ENCODE data around the gene SLC22A12.

SLC22A12 gene

DNA sequence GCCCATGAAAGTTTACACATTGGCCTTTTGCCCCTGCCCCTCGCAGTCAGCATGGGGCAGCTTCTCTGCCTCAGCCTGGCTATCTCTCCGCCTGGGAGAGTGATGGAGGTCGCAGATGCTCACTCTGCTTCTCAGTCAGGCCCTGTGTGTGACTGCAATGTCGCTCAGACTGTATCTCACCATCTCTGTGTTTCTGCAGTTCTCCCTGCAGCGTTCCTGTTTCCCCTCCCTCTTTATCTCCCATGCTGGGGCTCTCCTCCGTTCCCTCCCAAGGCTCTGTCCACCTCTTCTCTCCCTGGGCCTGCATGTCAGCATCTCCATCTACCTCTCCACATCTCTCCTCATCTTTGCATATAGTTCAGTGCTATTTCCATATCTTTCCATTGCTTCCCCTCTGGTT lies 38.1 kb downstream of the SLC22A12 start:
- no peak for DNase-seq

DNA sequence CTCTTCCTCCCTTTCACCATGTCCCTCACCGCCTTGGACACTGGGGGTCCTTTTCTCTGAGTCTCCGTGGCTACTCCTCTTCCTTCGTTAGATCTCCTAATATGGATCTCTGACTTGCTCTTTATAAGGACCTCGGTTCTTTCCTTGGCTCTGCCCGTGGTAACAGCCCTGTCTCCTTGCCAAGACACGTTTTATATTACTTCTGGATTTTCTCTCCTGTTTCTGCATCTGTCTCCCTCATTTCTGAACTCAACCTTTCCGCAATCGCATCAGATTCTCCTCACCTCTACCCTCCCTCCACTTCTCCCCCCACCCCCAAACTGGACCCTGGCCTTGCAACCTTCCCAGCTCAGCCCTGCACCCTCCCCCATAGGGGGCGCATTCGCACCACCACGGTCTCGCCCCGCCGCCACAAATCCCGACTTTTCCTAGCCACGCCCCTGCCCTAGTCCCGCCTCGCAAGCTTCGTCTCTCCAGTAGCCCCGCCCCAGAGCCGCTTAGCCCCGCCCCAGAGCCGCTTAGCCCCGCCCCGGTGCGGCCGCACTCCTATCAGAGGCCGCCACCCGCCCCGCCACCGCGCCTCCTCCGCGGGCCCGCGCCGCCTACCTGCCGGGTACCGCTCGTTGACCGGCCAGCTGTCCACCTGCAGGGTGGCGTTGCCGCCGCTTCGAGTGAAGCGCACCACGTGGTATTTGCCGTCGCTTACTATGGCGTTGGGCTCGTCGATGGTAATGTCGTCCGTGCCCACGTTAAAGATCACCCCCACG lies 39.0 kb downstream of the SLC22A12 start:
- DNase-seq, result no peak

DNA sequence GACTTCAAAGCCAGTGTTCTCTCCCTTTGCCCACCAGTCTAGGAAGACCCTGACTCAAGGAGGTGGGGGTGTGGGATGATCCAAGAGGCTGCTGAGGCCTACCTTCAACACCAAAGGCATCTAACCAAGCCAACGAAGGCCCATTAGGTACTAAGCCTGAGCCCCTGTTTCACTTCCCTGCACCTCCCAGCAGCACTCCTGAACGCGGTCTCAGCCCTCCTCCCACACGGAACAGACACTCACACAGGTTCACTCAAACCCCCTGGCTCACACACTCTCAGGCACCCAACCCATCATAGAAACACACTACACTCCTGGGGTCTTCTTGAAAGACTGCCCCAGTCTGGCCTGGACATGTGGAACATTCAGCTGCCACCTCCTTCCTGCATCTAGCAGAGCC lies 40.7 kb downstream of the SLC22A12 start:
- no peak for DNase-seq

DNA sequence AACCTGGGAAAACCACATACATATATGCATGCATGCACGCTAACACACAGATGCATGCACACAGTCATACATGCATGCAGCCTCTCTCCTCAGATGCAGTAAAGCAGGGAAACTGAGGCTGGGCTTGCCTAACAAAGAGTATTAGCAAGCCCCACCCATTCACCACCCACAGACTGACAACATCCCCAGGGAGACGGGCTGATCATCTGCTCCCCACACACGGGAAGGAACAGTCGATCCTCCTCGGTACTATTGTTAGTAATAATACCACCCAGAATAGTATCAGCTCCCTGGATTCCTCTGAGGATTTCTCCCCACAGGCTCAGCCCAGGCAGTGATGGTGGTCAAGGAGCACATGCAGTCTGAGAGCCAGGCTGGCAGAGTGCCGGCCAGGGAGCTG lies 41.2 kb downstream of the SLC22A12 start:
- DNase-seq, result no peak

DNA sequence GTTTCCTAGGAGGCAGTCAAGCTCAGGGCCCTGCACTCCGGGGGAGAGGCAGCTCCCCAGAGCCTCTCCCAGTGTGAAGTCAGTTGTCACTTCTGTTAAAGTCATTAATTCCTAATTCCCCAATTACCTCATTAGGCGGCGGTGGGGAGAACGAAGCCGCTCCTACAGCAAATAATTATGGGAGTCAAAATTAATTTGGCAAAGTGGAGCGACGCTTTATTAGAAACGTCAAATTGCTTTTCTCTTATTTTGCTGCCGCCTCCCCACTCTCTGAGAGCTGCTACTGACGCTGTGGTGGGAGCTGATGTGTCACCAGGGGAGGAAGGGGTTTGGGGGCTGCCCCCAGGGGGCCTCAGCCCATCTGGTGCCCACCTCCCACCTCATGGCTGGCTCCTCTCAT lies 41.6 kb downstream of the SLC22A12 start:
- no peak for DNase-seq

DNA sequence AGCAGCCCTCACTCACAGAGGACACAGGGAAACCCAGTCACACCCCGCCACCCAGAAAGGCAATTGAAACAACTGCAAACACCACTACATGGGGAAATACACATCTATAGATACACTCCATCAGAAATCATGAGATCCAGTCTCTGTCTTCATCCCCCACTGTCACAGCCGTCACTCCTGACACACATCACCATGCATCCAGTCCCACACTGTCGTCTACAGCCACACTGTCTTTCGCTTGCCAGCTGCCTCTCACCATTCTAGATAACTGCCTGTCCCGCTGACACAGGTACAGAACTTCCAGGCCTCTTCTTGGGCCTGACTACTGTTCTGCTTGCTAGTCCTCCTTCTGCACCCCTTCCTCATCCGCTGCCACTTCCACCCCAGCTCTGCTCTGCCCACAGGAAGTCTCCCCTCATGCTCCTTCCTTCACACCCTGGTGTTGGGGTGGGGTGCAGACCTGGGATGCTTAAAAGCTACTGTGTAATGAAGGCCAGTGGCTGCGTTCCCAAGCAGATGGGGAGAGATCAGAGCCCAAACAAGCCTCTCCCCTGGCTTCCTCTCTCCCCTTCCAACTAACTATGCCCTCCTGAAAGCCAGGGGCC lies 42.6 kb downstream of the SLC22A12 start:
- no peak for DNase-seq

DNA sequence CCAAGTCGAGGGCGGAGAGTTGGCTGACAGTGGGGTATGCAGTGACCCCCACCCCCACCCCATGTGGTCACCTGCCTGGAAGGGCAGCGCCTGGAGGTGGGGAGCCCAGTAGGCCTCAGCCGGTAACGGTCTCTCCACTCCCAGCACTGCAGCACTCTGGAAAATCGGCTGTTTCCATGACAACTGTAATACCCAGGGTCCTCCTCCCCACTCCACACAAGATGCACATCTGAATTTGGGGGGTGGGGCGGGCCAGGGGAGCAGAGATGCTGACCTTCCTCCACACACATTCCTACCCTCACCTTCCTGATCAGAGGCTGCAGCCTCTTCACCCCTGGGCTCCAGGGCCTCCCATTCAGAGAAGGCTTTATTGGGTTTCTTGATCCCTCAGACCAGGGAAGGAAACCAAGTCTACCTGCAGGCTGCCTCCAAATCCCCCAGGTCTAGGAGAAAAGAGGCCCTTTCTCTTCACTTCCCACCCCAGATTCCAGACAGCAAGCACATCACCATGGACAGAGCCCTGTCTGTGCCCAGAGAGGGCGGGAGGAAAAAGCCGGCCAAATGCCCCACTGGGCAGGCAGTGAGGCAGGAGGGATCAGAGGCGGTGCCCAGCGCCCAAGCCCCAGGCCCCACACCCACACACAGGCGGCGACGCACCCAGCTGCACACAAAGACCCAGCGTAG lies 46.5 kb downstream of the SLC22A12 start:
- no peak for DNase-seq

DNA sequence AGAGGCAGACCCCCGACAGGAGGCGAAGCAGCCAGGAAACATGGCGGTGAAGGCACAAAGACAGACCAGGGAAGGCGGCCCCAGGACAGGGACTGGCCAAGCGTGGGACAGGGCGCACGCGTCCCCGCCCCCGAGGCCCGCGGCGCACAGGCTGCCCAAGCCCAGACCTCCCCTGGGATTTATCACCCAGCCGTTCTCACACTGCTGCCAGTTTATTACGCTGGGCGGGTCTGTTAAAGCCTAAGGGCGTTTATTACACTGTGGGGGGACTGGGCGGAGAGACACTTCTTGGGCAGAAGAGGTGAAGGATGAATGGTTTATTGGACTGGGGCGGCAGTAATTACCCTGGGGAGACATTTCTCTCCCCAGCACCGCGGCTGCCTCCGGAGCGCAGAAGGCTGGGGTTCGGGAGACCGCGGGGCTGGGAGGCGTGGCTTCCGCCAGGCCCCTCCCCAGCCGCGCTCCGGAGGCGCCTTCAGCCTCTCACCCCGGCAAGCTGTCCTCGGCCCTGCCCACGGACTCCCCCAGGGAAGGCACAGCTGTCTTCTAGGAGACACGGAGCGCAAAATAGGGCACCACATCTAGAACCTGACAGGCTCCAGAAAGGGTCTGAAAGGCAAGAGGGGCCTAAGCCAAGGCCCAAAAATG lies 47.1 kb downstream of the SLC22A12 start:
- no peak for DNase-seq

DNA sequence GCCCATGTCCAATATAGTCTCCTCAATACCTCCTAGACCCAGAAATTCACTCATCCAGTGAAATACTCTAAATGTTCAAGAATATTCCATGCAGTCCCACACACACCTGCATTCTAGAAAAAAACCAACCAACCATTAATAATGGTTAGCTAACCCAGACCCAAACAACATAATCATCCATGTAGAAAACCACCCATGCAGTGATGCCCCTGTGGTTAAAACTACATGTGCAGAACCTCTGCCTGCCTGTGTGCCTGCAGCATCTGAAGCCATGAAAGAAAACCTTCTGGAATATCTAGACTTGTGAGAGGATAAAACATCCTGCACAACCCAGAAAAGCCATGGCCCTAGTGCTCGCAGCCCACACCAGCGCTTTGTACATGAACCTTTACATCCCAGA lies 47.8 kb downstream of the SLC22A12 start:
- DNase-seq, result no peak

DNA sequence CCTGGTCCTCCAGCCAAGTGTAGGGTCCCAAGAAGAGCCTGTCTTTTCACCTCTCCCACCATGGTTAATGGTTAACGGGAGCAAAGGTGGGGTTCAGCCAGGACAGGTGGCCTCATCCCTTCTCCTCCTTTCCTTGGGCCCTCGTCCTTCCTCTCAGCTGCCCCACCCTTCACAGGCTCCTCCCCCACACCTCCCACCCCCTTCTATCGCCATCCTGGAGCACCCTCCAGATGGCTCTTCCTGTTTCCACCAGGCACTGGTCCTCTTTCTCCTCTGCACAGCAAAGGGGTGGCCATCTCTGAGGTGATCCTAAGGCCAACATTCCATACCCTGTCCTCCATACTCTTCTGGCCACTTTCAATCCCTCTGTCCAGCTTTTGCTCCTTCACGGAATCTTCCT lies 48.9 kb downstream of the SLC22A12 start:
- no peak for DNase-seq

DNA sequence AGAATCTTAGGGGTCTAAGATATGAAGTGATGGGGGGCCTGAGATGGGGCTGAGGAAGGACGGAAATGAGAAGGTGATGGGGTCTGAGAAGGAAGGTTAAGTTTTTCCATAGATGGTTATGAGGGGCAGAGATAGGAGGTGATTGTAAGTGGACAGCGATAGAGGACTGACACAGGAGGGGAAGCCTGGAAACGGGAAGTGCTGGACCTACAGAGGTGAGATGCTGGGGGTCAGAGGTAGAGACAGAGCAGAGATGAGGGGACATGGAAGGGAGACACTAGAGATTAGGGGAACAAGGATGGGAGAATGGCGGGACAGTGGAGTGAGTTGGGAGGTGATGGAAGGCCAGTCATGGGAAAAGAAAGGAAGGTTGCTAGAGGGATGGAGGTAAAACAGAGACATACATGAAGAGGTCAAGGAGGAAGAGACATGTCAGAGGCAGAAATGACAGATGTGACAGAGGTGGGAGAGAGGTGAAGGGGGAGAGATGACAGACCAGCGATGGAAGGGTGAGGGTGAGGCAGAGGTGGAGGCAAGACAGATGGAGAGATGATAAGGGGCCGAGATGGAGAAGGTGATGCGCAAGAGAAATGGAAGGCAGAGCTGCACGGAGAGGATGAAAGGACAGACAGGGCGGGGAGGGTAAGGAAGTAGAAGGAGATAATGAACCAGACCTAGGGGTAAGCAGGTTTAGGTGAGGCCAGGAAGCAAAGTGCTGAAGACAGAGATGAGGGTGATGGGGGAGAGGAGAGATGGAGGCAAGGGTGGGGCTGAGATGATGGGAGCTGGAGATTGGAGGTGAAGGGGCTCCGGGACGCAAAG lies 50.8 kb downstream of the SLC22A12 start:
- no peak for DNase-seq

DNA sequence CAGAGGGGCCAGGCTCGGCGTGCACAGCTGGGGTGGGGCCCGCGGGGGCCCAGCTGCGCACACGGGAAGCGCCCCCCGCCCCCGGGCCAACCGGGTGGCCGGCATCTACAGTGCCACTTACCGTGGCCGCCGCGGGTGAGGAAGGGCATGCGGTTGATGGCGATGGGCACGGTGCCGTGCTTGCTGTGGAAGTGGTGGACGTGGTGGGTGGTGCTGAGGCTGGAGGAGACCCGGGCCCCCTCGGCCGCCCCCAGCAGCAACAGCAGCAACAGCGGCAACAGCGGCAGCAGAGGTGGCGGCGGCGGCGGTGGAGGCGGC lies 51.4 kb downstream of the SLC22A12 start:
- DNase-seq, result no peak

DNA sequence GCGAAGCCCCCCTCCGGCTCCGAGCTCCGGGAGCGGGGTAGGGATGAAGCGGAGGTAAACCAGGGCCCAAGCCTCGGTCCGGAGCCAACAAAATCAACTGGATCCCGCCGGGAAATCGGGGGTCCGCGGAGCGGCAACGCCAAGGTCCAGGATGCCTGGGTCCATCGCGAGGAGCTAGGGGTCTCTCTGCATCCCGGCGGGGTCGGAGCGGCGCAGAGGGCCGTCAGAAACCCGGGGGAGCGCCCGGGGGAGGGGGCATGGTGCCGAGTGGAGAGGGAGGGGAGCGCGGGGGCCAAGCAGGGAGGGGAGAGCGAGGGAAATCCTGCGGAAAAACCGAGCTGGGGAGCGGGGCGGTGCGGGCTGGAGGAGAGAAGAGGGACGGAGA lies 51.8 kb downstream of the SLC22A12 start:
- DNase-seq, result no peak

DNA sequence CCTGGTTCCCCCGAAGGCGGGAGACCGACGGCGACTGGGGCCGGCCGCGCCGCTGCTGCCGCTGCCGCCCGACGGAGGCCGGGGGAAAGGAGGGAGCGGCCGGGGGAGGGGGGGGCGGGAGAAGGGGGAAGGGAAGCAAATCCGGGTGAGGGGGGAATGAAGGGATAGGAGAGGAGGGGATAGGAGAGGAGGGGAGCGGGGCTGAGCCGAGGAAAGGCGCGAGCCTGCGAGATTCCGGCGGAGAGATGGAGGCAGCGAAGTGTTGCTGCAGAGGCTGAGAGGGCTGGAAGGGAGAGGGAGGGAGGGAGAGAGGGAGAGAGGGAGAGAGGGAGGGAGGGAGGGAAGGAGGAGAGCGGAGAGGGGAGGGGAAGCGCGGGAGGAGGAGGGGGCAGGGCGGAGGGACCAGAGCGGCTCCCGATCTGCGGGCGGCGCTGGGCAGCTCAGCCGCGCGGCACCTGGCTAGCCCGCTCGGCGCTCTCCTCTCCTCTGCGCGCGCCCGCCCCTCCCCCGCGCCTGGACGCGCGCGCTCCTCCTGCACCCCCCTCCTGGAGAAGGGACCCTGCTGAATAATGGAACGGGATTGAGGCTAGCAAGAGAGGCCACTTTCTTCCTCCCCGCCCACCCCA lies 52.3 kb downstream of the SLC22A12 start:
- peak; percentile 73 for DNase-seq

DNA sequence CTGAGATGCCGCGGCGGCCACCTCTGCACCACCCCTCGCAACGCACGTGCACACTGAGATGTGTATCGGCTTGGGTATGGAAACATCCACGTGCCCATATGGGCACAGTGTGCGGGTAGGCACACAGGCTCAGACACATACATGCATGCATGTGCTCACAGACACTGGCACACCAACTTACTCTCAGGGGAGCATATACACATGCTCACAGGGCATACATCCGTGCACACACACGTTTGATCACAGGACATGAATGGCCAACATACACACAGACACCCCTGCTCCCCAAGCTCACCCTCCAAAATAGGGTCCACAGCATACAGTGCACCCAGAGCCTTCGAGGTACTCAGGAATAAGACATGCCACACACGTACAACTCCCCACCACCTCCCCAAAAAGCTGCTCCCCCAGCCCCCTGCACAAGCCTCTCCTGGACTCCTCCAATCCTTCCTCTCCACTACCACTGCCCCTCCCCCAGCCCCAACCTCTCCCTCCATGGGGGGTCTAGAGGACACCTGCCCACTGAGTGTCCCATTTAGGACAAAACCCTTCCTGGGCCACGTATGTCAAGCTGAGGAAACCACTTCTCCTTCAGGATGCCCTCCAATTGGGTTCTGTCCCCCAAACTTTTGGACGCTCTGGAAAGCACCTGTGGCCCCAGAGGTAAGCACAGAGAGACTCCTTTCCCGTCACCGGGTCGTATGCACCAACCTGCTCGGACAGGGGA lies 53.1 kb downstream of the SLC22A12 start:
- no peak for DNase-seq

DNA sequence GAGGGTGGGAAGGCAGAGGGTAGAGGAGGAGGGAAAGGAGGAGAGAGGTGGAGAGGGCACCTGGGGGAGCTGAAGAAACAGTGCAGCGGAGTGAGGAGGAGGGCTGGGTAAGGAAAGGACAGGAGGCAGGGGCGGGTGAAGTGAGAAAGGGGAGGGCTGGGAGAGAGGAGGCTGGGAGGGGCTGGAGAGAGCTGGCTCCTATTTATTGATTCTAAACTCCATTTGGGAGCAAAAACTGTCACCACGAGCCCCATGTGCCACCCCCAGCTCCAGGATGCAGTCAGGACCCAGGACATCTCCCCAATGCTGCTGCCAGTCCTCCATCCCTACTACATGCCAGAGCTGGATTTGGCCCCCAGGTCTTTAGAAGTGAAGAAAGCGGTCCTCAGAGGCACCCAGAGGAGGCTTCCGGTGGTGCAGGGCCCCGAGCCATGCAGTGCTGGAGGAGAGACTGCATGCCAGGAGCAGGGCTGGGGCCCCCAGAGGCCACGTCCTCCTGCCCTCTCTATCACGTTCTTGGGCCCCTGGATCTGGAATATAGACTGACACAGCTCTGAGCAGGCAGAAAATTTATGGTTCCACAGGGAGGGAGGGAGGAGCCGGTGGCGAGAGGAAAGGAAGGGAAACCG lies 53.7 kb downstream of the SLC22A12 start:
- DNase-seq, result peak; percentile 91

DNA sequence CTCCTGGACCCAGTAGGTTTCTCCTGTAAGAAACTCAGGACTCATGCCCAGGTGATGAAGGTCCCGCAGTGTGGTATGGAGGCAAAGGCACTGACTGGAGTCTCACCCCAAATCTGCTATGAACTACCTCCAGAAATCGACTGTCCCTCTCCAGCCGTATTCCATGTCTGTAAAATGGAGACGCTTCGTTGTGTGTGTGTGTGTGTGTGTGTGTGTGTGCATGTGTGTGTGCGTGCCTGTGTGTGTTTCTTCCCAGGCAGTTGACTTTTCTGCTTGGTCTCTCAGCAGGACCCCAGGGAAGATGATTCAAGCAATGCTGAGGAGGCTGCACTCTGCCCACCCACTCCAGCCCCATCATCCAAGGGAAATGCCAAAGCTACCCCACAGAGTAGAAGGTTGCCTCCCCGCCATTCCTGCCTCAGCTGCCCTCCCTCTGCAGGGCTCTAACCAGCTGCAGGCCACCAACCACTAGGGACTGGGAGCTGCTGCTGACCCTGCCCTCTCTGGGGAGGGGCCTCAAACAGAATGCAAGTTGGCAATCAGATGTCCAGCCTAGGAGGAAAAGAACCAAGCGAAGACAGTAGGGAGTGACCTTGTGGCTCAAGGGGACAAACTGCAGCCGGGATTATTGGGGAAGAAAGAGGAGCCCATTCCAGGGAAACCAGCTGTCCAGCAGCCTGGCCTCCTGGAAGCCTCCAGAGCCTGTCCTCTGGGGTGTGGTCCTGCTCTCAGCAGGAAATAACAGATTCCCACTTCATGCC lies 56.2 kb downstream of the SLC22A12 start:
- no peak for DNase-seq

DNA sequence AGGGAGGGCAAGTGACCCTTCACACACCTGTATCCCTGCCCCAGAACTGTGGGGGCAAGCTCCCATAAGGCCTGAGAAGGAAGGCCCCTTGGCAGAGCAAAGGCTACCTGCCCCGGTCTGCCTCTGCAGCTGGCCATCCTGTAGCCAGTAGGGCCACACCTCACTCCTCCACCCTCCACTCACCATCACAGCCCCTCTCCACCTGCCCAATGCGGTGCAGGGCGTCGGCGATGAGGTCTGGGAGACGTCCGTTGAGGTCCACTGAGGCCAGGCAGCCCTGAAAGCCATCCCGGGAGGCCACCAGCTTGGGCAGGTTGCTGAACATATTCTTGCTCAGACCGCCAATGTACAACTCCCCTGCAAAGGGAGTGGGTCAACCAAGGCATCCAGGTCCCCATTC lies 57.5 kb downstream of the SLC22A12 start:
- no peak for DNase-seq

DNA sequence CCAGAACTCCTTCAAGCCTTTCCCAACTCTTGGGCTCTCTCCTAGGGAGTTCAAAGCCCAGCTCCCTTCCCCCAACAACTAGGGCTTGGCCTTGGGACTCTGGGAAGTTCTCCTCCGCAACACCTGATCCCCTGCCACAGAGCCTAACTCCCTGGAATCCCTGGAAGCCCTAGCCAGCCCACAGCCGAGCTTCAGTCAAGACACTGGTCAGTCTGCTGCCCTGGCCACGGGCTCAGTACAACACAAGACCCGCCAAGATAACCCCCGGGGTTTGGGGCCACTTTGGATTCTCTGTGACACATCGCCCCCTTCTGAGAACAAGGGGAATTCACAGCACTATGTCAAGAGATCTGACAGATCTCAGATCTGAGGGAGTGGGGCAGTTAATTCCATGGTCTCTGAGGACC lies 58.3 kb downstream of the SLC22A12 start:
- DNase-seq, result peak; percentile 72

DNA sequence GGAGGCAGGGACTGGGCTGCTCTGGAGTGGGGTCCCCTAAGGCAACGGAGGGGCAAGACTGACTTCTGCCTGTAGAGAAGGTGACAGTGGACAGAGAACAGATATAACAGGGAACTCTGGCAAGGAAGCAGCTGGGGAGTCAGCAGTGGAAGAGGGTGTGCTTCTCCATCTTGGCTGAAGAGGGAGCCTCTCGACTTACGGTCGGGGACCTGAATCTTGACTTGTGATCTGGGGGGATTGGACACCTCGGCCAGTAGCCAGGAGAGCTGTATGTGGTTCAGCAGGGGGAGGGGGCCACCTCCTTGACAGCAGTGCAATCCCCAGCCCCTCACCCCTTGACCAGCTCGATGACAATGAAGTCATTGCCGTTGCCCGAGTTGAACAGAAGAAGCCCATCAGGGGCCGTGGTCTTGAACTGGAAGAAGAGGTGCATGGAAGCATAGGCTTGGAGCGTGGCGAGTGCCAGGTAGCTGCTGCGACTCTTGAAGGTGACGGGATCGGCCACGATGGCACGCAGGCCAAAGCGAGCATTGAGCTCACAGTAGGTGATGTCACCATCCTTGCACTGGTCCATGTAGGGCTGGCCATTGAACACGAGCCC lies 60.0 kb downstream of the SLC22A12 start:
- DNase-seq, result peak; percentile 81
